Measurements from ENCODE around the gene CACNG3. TPM values are rescaled to one million over a fixed set of nuclear protein-coding genes. Genes with fewer than 3 reads are reported as not detected.

CACNG3 gene
- total RNA-seq, 6 donors from 2014 or later, result not detected

- Histone ChIP-seq H3K27me3 (no peaks in the 10 kb centered on the region), H3K27ac (no peak overlapping the region), H3K9me3 (no peaks in the 10 kb centered on the region), H3K36me3 (no peaks in the 10 kb centered on the region), H3K4me1 (no peaks in the 10 kb centered on the region), H3K4me3 (no peak overlapping the region)
- WGBS, 2 donors, result 70 to 78% methylated on average over 1 of the region's 1 CpG
- ATAC-seq (ENCODE audit: low FRiP score in 2 of 2) (no peak), DNase-seq (no peak)
- no peak for TF ChIP-seq EP300 (IDR thresholded peaks at IDR 0.05)
- no peak for TF ChIP-seq POLR2AphosphoS5 (IDR thresholded peaks at IDR 0.05)
- TF ChIP-seq POLR2A (IDR thresholded peaks at IDR 0.05), result no peak
- TF ChIP-seq, protein P1, sequence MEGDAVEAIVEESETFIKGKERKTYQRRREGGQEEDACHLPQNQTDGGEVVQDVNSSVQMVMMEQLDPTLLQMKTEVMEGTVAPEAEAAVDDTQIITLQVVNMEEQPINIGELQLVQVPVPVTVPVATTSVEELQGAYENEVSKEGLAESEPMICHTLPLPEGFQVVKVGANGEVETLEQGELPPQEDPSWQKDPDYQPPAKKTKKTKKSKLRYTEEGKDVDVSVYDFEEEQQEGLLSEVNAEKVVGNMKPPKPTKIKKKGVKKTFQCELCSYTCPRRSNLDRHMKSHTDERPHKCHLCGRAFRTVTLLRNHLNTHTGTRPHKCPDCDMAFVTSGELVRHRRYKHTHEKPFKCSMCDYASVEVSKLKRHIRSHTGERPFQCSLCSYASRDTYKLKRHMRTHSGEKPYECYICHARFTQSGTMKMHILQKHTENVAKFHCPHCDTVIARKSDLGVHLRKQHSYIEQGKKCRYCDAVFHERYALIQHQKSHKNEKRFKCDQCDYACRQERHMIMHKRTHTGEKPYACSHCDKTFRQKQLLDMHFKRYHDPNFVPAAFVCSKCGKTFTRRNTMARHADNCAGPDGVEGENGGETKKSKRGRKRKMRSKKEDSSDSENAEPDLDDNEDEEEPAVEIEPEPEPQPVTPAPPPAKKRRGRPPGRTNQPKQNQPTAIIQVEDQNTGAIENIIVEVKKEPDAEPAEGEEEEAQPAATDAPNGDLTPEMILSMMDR (IDR thresholded peaks at IDR 0.05), result no peak
These were observed 16.2 kb downstream of the CACNG3 start for GRCh38 chr16:24272379-24272778.

- TF ChIP-seq EP300 (IDR thresholded peaks at IDR 0.05) (no peak), POLR2AphosphoS5 (IDR thresholded peaks at IDR 0.05) (no peak), POLR2A (IDR thresholded peaks at IDR 0.05) (no peak)
- TF ChIP-seq, protein P1 (IDR thresholded peaks at IDR 0.05), result no peak
- H3K4me1 ChIP-seq, result no peaks in the 10 kb centered on the region
- H3K27ac ChIP-seq, result no peak overlapping the region
- WGBS, 2 donors, result 90 to 91% methylated on average over 8 of the region's 8 CpGs
- DNase-seq, result no peak
- H3K27me3 ChIP-seq, result no peaks in the 10 kb centered on the region
- H3K36me3 ChIP-seq, result no peaks in the 10 kb centered on the region
- ATAC-seq (ENCODE audit: low FRiP score in 2 of 2), result no peak
- H3K4me3 ChIP-seq, result no peak overlapping the region
- H3K9me3 ChIP-seq, result no peaks in the 10 kb centered on the region
These were observed 17.5 kb downstream of the CACNG3 start for GRCh38 chr16:24273508-24274182.

GRCh38 chr16:24275413-24275812 is 19.3 kb downstream of the CACNG3 start:
- Histone ChIP-seq H3K27me3 (no peaks in the 10 kb centered on the region), H3K36me3 (no peaks in the 10 kb centered on the region), H3K27ac (no peak overlapping the region), H3K4me3 (no peak overlapping the region), H3K4me1 (no peaks in the 10 kb centered on the region), H3K9me3 (no peaks in the 10 kb centered on the region)
- TF ChIP-seq POLR2AphosphoS5 (IDR thresholded peaks at IDR 0.05) (no peak), POLR2A (IDR thresholded peaks at IDR 0.05) (no peak)
- no peak for ATAC-seq (ENCODE audit: low FRiP score in 2 of 2)
- no peak for DNase-seq
- 95 to 98% methylated on average over 2 of the region's 2 CpGs for WGBS, 2 donors

DNA sequence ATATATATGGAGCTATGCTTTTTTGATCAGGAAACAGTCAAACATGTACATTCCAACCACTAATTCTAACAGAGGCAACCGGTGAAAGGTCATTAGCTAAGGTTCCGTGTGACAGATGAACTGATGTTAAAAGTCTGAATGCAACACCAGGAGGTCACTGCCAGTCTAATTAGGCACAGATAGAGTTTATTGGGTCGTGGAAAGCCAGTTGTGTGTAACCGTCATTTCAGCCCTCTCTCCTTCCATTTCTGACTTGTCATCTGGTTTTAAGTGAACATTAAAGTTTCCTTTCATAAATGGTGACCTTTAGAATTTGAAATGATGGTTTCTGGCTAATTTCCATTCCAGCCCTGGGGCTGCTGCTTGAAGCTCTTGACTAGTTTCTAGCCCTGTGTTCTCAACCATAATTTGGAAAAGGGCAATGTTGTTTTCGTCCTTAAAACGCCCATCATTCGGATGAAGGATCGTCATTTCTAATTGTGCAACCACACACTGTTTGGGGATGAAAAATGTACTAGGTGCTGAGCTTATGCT is 23.9 kb downstream of the CACNG3 start:
- ATAC-seq (ENCODE audit: low FRiP score in 2 of 2) (no peak), DNase-seq (no peak)
- TF ChIP-seq, protein P1 (IDR thresholded peaks at IDR 0.05), result no peak
- TF ChIP-seq EP300 (IDR thresholded peaks at IDR 0.05), result no peak
- no peak for TF ChIP-seq POLR2A (IDR thresholded peaks at IDR 0.05)
- no peak for TF ChIP-seq POLR2AphosphoS5 (IDR thresholded peaks at IDR 0.05)
- Histone ChIP-seq H3K27ac (no peak overlapping the region), H3K36me3 (no peaks in the 10 kb centered on the region), H3K4me3 (no peak overlapping the region), H3K4me1 (no peaks in the 10 kb centered on the region), H3K9me3 (no peaks in the 10 kb centered on the region), H3K27me3 (no peaks in the 10 kb centered on the region)
- WGBS, 2 donors, result 75 to 79% methylated on average over 8 of the region's 8 CpGs

DNA sequence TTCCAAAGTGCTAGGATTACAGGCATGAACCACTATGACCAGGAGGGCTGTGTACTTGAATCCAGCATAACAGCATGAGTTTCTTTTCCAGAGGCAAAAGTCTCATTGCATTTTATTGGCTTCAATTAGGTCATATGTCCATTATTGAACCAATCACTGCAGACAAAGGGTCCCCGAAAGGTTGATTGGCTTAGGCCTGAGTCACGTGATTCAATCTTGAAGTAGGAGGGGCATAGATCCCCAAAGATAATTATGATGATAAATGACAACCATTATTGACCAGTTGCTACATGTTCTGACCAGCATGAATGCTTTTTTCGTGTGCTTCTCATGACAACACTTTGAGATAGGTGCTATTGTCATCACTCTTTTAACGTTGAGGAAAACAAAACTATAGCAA is 25.3 kb downstream of the CACNG3 start:
- TF ChIP-seq POLR2AphosphoS5 (IDR thresholded peaks at IDR 0.05) (no peak), POLR2A (IDR thresholded peaks at IDR 0.05) (no peak), EP300 (IDR thresholded peaks at IDR 0.05) (no peak)
- TF ChIP-seq, protein P1 (IDR thresholded peaks at IDR 0.05), result no peak
- DNase-seq (no peak), ATAC-seq (ENCODE audit: low FRiP score in 2 of 2) (no peak)
- H3K9me3 ChIP-seq, result no peaks in the 10 kb centered on the region
- H3K27ac ChIP-seq, result no peak overlapping the region
- H3K4me3 ChIP-seq, result no peak overlapping the region
- H3K27me3 ChIP-seq, result no peaks in the 10 kb centered on the region
- 72 to 83% methylated on average over 4 of the region's 4 CpGs for WGBS, 2 donors
- H3K4me1 ChIP-seq, result no peaks in the 10 kb centered on the region
- no peaks in the 10 kb centered on the region for H3K36me3 ChIP-seq
